H9 (cell line): ENCODE data around the gene TUBB1. TPM values are rescaled to one million over a fixed set of nuclear protein-coding genes. Genes with fewer than 3 reads are reported as not detected.
A peak's percentile ranks its signal among the peaks of the same experiment; 100 is the strongest.

ENCODE experiments used
- DNase-seq: peaks from one replicate; pipeline ENCODE4 v3.0.0-alpha.2; 2017
- H2AFZ ChIP-seq: one replicate; pipeline ENCODE4 v1.6.1; 2013; ENCODE audit warnings: mild to moderate bottlenecking, low read length, control low read depth, moderate library complexity
- H2AK5ac ChIP-seq: 2 replicates; pipeline ENCODE4 v1.6.1; 2013; ENCODE audit warnings: low read length, control low read depth, mixed read lengths; ENCODE audit not compliant: insufficient read length
- H2BK120ac ChIP-seq: one replicate; pipeline ENCODE4 v1.6.1; 2013; ENCODE audit warnings: low read depth, mild to moderate bottlenecking, low read length, control low read depth, inconsistent platforms; ENCODE audit not compliant: poor library complexity, severe bottlenecking
- H2BK12ac ChIP-seq: 2 replicates; pipeline ENCODE4 v1.6.1; 2013; ENCODE audit warnings: low read length, control low read depth, mixed read lengths, low read depth; ENCODE audit not compliant: insufficient read length
- H2BK15ac ChIP-seq: 2 replicates; pipeline ENCODE4 v1.6.1; 2013; ENCODE audit warnings: low read depth, low read length, control low read depth
- H2BK20ac ChIP-seq: one replicate; pipeline ENCODE4 v1.6.1; 2013; ENCODE audit warnings: low read depth, mild to moderate bottlenecking, low read length, control low read depth, inconsistent platforms; ENCODE audit not compliant: poor library complexity, severe bottlenecking
- H2BK5ac ChIP-seq: 2 replicates; pipeline ENCODE4 v1.6.1; 2013; ENCODE audit warnings: low read length, control low read depth, mixed read lengths; ENCODE audit not compliant: insufficient read length
- H3K14ac ChIP-seq: 2 replicates; pipeline ENCODE4 v1.6.1; 2013; ENCODE audit warnings: low read length, control low read depth; ENCODE audit not compliant: insufficient read depth
- H3K18ac ChIP-seq: 2 replicates; pipeline ENCODE4 v1.6.1; 2013; ENCODE audit warnings: low read depth, mild to moderate bottlenecking, mixed read lengths, low read length, control low read depth; ENCODE audit not compliant: insufficient read length
- H3K23ac ChIP-seq: 2 replicates; pipeline ENCODE4 v1.6.1; 2013; ENCODE audit warnings: low read length, control low read depth, mixed read lengths, low read depth; ENCODE audit not compliant: insufficient read length
- H3K23me2 ChIP-seq: 2 replicates; pipeline ENCODE4 v1.6.1; 2013; ENCODE audit warnings: low read depth, mild to moderate bottlenecking, mixed read lengths, low read length, control low read depth; ENCODE audit not compliant: insufficient read length, poor library complexity, severe bottlenecking
- H3K27ac ChIP-seq: 2 replicates; pipeline ENCODE4 v1.5.1; 2013; ENCODE audit warnings: low read length, control low read depth, mixed read lengths, low read depth; ENCODE audit not compliant: insufficient read length
- H3K27me3 ChIP-seq: 2 replicates; pipeline ENCODE4 v1.6.1; 2013; ENCODE audit warnings: low read length, control low read depth, inconsistent platforms; ENCODE audit not compliant: insufficient read depth
- H3K4ac ChIP-seq: 2 replicates; pipeline ENCODE4 v1.6.1; 2013; ENCODE audit warnings: low read depth, mild to moderate bottlenecking, control low read depth, inconsistent platforms, low read length, moderate library complexity
- H3K4me1 ChIP-seq: 2 replicates; pipeline ENCODE4 v1.6.1; 2013; ENCODE audit warnings: low read length, control low read depth, inconsistent platforms; ENCODE audit not compliant: insufficient read depth
- H3K4me2 ChIP-seq: 2 replicates; pipeline ENCODE4 v1.6.1; 2013; ENCODE audit warnings: low read length, control low read depth, mixed read lengths; ENCODE audit not compliant: insufficient read length, insufficient read depth
- H3K56ac ChIP-seq: 2 replicates; pipeline ENCODE4 v1.6.1; 2013; ENCODE audit warnings: low read depth, mild to moderate bottlenecking, mixed read lengths, low read length, control low read depth; ENCODE audit not compliant: insufficient read length
- H3K79me1 ChIP-seq: 2 replicates; pipeline ENCODE4 v1.6.1; 2013; ENCODE audit warnings: low read depth, mild to moderate bottlenecking, moderate library complexity, low read length, control low read depth, inconsistent platforms; ENCODE audit not compliant: insufficient read depth, poor library complexity, severe bottlenecking
- H3K79me2 ChIP-seq: 2 replicates; pipeline ENCODE4 v1.6.1; 2013; ENCODE audit warnings: low read length, control low read depth, inconsistent platforms; ENCODE audit not compliant: insufficient read depth
- H3K9ac ChIP-seq: 2 replicates; pipeline ENCODE4 v1.6.1; 2013; ENCODE audit warnings: low read length, control low read depth, mixed read lengths; ENCODE audit not compliant: insufficient read length; ENCODE audit errors: extremely low read depth
- H3K9me3 ChIP-seq: one replicate; pipeline ENCODE4 v1.6.1; 2013; ENCODE audit warnings: low read depth, low read length, inconsistent platforms; ENCODE audit not compliant: control insufficient read depth
- H3T11ph ChIP-seq: one replicate; pipeline ENCODE4 v1.6.1; 2013; ENCODE audit warnings: mild to moderate bottlenecking, low read length, control low read depth, inconsistent platforms
- H4K20me1 ChIP-seq: one replicate; pipeline ENCODE4 v1.6.1; 2013; ENCODE audit not compliant: control insufficient read depth, insufficient read length, insufficient read depth
- H4K5ac ChIP-seq: 2 replicates; pipeline ENCODE4 v1.6.1; 2013; ENCODE audit warnings: low read depth, mild to moderate bottlenecking, mixed read lengths, low read length, control low read depth; ENCODE audit not compliant: insufficient read length
- H4K8ac ChIP-seq: replicated peaks from 2 replicates; pipeline ENCODE4 v1.6.1; 2013; ENCODE audit warnings: low read length, control low read depth, mixed read lengths, low read depth; ENCODE audit not compliant: insufficient read length
- H4K91ac ChIP-seq: 2 replicates; pipeline ENCODE4 v1.6.1; 2013; ENCODE audit warnings: low read depth, mild to moderate bottlenecking, moderate library complexity, mixed read lengths, low read length, control low read depth; ENCODE audit not compliant: insufficient read length
- H3K27ac Mint-ChIP-seq, 3 experiments: 2 replicates in 2 of 3; 3 replicates in 1 of 3; pipeline ENCODE4 v1.8.0; 2020 to 2021; ENCODE audit warnings: mixed read lengths in 3 of 3, mild to moderate bottlenecking in 1 of 3, moderate library complexity in 1 of 3
- H3K27me3 Mint-ChIP-seq: 2 replicates; pipeline ENCODE4 v1.8.0; 2021; ENCODE audit warnings: low read depth, mild to moderate bottlenecking, moderate library complexity, mixed read lengths
- H3K36me3 Mint-ChIP-seq, 3 experiments: 2 replicates in 2 of 3; 3 replicates in 1 of 3; pipeline ENCODE4 v1.8.0; 2020 to 2021; ENCODE audit warnings: low read depth in 3 of 3, mixed read lengths in 3 of 3; ENCODE audit not compliant: insufficient read depth in 1 of 3
- H3K4me1 Mint-ChIP-seq, 2 experiments: 2 replicates each; pipeline ENCODE4 v1.8.0; 2020; ENCODE audit warnings: mixed read lengths in 2 of 2
- H3K4me3 Mint-ChIP-seq, 2 experiments: 2 replicates in 1 of 2; 3 replicates in 1 of 2; pipeline ENCODE4 v1.8.0; 2020 to 2021; ENCODE audit warnings: mild to moderate bottlenecking in 2 of 2, mixed read lengths in 2 of 2, moderate library complexity in 1 of 2
- H3K9me3 Mint-ChIP-seq, 2 experiments: 2 replicates in 1 of 2; 3 replicates in 1 of 2; pipeline ENCODE4 v1.8.0; 2020; ENCODE audit warnings: mild to moderate bottlenecking in 2 of 2, mixed read lengths in 2 of 2, moderate library complexity in 1 of 2
- CTCF ChIP-seq: fragments of 200-600 bp; sonication (generic); conservative IDR thresholded peaks from 3 replicates; pipeline ENCODE4 v1.8.0; 2021; ENCODE audit warnings: antibody characterized with exemption, mild to moderate bottlenecking
- WGBS: extraction: QIAGEN DNeasy Blood & Tissue Kit; methylation state at CpG from one replicate; pipeline ENCODE4 v1.1.7; 2013; ENCODE audit warnings: missing lambda C conversion rate, low lambda C conversion rate, mixed read lengths; ENCODE audit not compliant: insufficient read length; ENCODE audit errors: extremely low coverage; 5-methylcytosine and 5-hydroxymethylcytosine counted together
- total RNA-seq: library from RNA; stranded (reverse); gene quantifications from 2 replicates; pipeline ENCODE4 v1.2.1, GENCODE V29; 2021

The TUBB1 gene
- total RNA-seq, 1 experiment from 2014 or later, result not detected

DNA sequence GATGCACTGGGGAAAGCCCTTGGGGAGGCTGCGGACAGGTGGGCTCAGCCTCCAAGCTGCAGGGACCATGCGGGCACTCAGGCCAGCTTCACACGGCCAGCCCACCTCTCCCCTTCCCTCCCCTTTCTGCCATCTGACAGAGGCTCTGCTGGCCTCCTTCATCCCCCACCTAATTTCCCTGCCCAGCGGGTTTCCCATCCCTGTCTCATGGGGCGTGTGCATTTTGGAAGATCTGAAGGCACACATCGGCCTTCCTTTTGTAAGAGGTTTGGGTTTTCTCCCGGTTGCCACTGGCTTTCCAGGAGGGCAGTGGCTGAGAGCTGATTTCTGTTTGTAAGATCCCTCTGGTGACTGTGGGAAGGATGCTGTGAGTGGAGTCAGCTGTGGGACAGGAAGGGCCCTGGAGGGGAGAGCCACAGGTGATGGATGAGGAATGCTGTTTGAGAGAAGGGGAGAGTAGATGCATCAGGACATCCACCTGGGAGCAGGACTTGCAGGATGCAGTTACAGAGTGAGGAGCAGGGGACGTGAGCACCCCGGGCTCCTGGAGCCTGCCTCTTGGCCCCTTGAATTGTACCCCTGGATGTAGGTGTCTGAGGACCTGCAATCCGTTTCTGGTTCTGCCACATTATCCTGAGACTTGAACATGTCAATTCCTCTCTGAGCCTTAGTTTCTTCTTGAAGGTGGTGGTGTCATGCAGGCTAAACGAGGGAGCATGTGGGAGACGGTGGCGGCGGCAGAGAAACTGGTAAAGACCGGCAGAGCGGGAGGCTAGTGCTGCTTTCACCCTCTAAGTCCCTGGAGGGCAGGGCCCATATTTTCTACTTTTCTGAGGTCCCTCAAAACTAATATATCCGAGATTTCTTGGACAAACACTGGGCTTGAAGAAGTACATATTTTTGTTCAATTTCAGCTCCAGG is 5.9 kb upstream of the TUBB1 start:
- Histone ChIP-seq H4K8ac (no peak overlapping the region), H3K27ac (no peak overlapping the region), H3K14ac (no peak overlapping the region), H3K56ac (no peak overlapping the region), H3K23me2 (no peaks in the 10 kb centered on the region), H3K23ac (no peak overlapping the region), H2BK12ac (no peak overlapping the region), H2BK15ac (no peak overlapping the region), H2BK120ac (no peak overlapping the region), H3K79me1 (no peaks in the 10 kb centered on the region), H2AK5ac (no peak overlapping the region), H3T11ph (no peak overlapping the region), H2BK20ac (no peak overlapping the region), H3K4me2 (no peak overlapping the region), H3K18ac (no peak overlapping the region), H3K79me2 (no peaks in the 10 kb centered on the region), H4K20me1 (no peaks in the 10 kb centered on the region), H3K4ac (no peak overlapping the region), H3K9ac (no peak overlapping the region), H4K91ac (no peak overlapping the region), H3K9me3 (no peaks in the 10 kb centered on the region), H2AFZ (no peak overlapping the region), H2BK5ac (no peak overlapping the region), H3K27me3 (no peaks in the 10 kb centered on the region), H3K4me1 (peaks cover 7% of the 10 kb centered on the region; the same call in 1 of the 2 replicates), H4K5ac (no peak overlapping the region)
- H3K4me3 Mint-ChIP-seq, result no peak overlapping the region
- H3K36me3 Mint-ChIP-seq, result no peaks in the 10 kb centered on the region; a peak in 1 of 7 replicates
- peak overlapping the region in 2 of 3 experiments; percentile 52 to 76; a peak in 3 of 7 replicates for H3K27ac Mint-ChIP-seq
- DNase-seq, result no peak
- no peaks in the 10 kb centered on the region for H3K9me3 Mint-ChIP-seq
- TF ChIP-seq CTCF, result no peak
- WGBS, result no CpG with 5 or more reads among the region's 17 CpGs
- H3K4me1 Mint-ChIP-seq, result peaks cover 16 to 22% of the 10 kb centered on the region in 2 experiments; a peak in 3 of 4 replicates
- peaks cover 45% of the 10 kb centered on the region for H3K27me3 Mint-ChIP-seq
